GM13976 (cell line): ENCODE measurements around the gene RAD23B.

Experiments
- DNase-seq: peaks from one replicate; pipeline ENCODE4 v3.0.0; 2012; ENCODE audit warnings: low spot score
- in situ Hi-C: fragments of 300-500 bp; cut with MboI; formaldehyde crosslinking; loops from one replicate; pipeline ENCODE4 v1.12.0; 2022; ENCODE audit warnings: low sequenced_read_pairs, mixed read lengths, inconsistent platforms; ENCODE audit not compliant: unreplicated experiment
- TF ChIP-seq, protein P1 (sequence below): IDR thresholded peaks from 2 replicates; pipeline ENCODE4 v1.5.1; 2012; ENCODE audit warnings: borderline replicate concordance, mild to moderate bottlenecking; ENCODE audit not compliant: insufficient read depth; ENCODE audit errors: extremely low read depth, missing control alignments, control extremely low read depth

Gene RAD23B

DNA sequence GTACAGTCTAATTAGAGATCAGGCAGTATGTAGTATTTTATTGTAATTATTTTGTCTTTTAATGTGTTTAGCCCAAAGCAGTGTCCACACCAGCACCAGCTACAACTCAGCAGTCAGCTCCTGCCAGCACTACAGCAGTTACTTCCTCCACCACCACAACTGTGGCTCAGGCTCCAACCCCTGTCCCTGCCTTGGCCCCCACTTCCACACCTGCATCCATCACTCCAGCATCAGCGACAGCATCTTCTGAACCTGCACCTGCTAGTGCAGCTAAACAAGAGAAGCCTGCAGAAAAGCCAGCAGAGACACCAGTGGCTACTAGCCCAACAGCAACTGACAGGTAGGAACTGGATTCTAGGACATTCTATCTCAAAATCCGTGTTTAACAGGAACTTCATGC, 23.2 kb downstream of the RAD23B start:
- DNase-seq, result no peak
- in situ Hi-C loops, result no loop called here
- TF ChIP-seq, protein P1, sequence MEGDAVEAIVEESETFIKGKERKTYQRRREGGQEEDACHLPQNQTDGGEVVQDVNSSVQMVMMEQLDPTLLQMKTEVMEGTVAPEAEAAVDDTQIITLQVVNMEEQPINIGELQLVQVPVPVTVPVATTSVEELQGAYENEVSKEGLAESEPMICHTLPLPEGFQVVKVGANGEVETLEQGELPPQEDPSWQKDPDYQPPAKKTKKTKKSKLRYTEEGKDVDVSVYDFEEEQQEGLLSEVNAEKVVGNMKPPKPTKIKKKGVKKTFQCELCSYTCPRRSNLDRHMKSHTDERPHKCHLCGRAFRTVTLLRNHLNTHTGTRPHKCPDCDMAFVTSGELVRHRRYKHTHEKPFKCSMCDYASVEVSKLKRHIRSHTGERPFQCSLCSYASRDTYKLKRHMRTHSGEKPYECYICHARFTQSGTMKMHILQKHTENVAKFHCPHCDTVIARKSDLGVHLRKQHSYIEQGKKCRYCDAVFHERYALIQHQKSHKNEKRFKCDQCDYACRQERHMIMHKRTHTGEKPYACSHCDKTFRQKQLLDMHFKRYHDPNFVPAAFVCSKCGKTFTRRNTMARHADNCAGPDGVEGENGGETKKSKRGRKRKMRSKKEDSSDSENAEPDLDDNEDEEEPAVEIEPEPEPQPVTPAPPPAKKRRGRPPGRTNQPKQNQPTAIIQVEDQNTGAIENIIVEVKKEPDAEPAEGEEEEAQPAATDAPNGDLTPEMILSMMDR, result no peak

DNA sequence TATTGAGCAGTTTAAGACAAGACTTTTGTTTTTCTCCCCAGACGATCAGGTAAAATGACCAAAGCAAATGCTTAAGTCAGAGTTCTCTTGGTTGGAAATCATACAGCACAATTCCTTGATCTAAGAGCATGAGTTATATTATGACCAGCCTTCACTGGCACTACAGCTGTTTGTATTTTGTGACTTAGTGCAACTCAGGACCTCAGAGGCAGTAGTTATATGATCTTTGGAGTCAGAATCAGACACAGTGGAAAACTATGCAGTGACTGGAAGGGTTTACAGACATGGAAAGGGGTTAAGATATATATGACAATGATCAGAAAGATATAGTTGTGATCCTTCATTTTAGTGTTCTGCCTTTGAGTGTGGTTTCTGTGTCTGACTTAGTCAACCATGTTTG, 24.3 kb downstream of the RAD23B start:
- in situ Hi-C loops, result no loop called here
- TF ChIP-seq, protein P1, result no peak
- no peak for DNase-seq

DNA sequence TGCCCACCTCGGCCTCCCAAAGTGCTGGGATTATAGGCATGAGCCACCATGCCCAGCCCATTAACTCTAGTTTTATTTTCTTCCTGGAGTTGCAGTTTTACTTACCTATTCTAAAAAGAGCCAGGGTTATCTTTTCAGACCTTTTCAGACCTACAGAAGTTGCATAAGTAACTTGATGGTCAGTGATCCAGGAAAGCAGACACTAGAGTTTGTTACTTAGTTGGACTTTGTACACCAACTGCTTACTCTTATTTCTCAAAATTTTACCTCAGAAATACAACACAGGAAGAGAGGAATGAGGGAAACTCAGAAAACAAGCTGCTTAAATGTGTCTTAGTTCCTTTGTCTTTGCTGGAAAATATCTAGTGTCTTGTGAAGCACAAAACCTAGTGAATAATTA, 25.4 kb downstream of the RAD23B start:
- TF ChIP-seq, protein P1, result no peak
- in situ Hi-C loops, result no loop called here
- no peak for DNase-seq

DNA sequence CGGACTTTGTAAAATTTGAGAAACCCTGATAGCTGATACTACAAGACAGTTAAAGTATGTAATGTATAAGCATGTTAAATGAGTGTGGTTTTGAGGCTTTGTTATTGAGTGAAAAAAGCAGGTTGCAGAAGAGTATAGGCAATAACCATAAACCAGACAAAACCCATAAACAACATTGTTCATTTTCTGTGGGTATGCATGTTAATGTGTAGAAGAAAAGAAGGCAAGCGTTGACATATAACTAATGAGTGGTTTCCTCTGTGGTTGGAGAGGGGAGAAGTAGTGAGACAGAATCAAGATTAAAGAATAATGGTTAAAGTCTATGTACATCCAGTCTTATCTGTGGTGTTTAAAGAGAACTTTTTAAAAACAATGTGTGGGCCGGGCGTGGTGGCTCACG, 26.2 kb downstream of the RAD23B start:
- TF ChIP-seq, protein P1, result no peak
- no peak for DNase-seq
- in situ Hi-C loops, result no loop called here

DNA sequence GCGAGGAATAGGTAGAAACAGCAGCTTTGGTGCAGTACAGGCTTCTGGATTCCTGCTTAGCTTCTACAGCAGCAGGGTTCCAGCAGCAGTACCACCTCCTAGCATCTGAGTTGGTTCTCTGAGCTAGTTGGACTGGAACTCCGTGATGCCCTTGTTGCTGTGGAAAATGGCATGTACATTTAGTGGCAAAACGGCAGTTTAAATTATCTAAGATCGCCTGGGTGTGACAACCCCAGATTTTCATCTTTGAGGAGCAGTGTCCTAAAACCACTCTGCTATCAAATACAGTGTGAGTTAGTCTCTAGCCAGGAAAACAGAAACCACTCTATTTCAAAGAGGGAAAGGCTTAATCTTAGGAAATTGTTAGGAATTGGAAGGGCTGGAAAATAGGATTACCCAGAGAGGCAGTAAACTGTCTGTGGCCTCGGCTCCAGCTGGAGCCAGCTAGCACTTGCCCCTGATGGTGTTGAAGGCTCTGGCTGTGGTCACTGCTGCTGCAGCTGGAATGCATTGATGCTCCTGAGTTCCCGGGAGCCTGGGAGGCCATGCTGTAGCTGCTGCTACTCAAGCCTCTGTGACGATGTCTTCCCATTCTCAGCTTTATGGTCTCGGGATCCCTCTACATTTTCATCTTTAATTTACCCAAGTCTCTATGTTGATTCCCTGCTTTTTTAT, 29.4 kb downstream of the RAD23B start:
- TF ChIP-seq, protein P1, result no peak
- in situ Hi-C loops, result no loop called here
- DNase-seq, result no peak

DNA sequence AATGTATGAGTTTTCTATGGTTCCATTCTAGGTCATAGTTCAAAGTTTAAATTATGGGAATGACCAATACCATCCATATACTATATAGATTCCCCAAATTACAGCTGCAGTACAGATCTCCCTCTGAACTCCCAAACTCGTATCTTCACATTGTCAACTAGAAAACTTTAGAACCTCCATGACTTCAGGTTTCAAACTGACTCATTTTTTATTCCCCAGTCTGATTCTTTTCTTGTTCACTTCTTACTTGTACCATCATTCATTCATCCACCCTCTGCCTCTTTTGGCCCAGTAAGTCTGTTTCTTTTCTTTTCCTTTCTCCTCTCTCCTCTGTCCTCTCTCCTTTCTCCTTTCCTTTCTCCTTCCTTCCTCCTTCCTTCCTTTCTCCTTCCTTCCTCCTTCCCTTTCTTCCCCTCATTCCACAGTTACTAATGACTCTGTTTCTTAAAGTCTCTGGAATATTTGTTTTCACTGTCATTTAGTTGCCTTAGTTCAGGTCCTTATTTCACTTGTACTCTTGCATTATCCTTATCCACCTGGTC, 30.5 kb downstream of the RAD23B start:
- TF ChIP-seq, protein P1, result no peak
- in situ Hi-C loops, result no loop called here

DNA sequence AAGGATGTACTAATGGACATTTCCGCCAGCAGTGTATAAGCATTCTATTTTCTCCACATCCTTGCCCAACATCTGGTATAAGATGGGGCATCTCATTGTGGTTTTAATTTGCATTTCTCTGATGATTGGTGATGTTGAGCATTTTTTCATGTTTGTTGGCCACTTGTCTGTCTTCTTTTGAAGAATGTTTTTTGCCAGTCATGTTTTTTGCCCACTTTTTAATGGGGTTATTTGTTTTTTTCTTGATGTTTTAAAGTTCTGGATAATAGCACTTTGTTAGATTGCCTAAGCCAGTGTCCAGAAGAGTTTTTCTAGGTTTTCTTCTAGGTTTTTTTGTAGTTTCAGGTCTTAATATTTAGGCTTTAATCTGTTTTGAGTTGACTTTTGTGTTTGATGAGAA, 31.7 kb downstream of the RAD23B start:
- in situ Hi-C loops, result no loop called here
- TF ChIP-seq, protein P1, result no peak
- no peak for DNase-seq

More for the DNA sequence above, 30.5 kb downstream of the RAD23B start:
- no peak for DNase-seq
